Stimulated activated CD4-positive, alpha-beta T cell treated with anti-CD3 and anti-CD28 coated beads, Interleukin-4, amount 100 ng/mL, for 48 hours (primary cell): Measurements from ENCODE around the gene AKT2.

Source experiments
- DNase-seq, 2 donors: peaks; one replicate each; pipeline ENCODE4 v3.0.0-alpha.2; 2020; ENCODE audit warnings: low read depth in 2 of 2

AKT2 gene

GRCh38 chr19:40253611-40254092 is 31.5 kb downstream of the AKT2 start:
- no peak for DNase-seq

GRCh38 chr19:40252395-40252794 is 32.8 kb downstream of the AKT2 start:
- no peak for DNase-seq

GRCh38 chr19:40251991-40252390 is 33.2 kb downstream of the AKT2 start:
- no peak for DNase-seq

- DNase-seq: no peak
Measured at GRCh38 chr19:40251244-40251643, 33.9 kb downstream of the AKT2 start.

GRCh38 chr19:40249781-40250180 is 35.4 kb downstream of the AKT2 start:
- DNase-seq: no peak

- no peak for DNase-seq
Measured at GRCh38 chr19:40249201-40249600, 35.9 kb downstream of the AKT2 start.

- DNase-seq: no peak
Measured at GRCh38 chr19:40247735-40248262, 37.3 kb downstream of the AKT2 start.

GRCh38 chr19:40247178-40247577 is 38.0 kb downstream of the AKT2 start:
- no peak for DNase-seq

- no peak for DNase-seq
Measured at GRCh38 chr19:40246292-40247073, 38.7 kb downstream of the AKT2 start.

GRCh38 chr19:40245506-40246128 is 39.5 kb downstream of the AKT2 start:
- no peak for DNase-seq

GRCh38 chr19:40244579-40245317 is 40.4 kb downstream of the AKT2 start:
- DNase-seq: no peak

GRCh38 chr19:40243181-40243580 is 42.0 kb downstream of the AKT2 start:
- no peak for DNase-seq

GRCh38 chr19:40242480-40242879 is 42.7 kb downstream of the AKT2 start:
- DNase-seq: no peak

GRCh38 chr19:40241809-40242384 is 43.2 kb downstream of the AKT2 start:
- no peak for DNase-seq

- no peak for DNase-seq
Measured at GRCh38 chr19:40241125-40241808, 43.9 kb downstream of the AKT2 start.

- no peak for DNase-seq
Measured at GRCh38 chr19:40240332-40240731, 44.8 kb downstream of the AKT2 start.

GRCh38 chr19:40239415-40240226 is 45.5 kb downstream of the AKT2 start:
- DNase-seq: no peak

- no peak for DNase-seq
Measured at GRCh38 chr19:40238775-40239174, 46.4 kb downstream of the AKT2 start.

- DNase-seq: no peak
Measured at GRCh38 chr19:40237791-40238190, 47.4 kb downstream of the AKT2 start.

GRCh38 chr19:40236366-40236765 is 48.8 kb downstream of the AKT2 start:
- no peak for DNase-seq

- DNase-seq: no peak
Measured at GRCh38 chr19:40236026-40236355, 49.2 kb downstream of the AKT2 start.
